Mucosa of descending colon (tissue), 3 donors: ENCODE measurements around the gene E4F1. TPM values are rescaled to one million over a fixed set of nuclear protein-coding genes. Genes with fewer than 3 reads are reported as not detected.
"Not testable (repeated sequence)": the region's sequence is repeated elsewhere in the genome, so short reads cannot be mapped to it uniquely, and the experiment has no call there.

Experiments used
- ATAC-seq: fragments of 200-7000 bp; cut with Tn5 transposase; one replicate; pipeline ENCODE4 v1.9.1; 2020; ENCODE audit warnings: mild to moderate bottlenecking, moderate library complexity
- DNase-seq, 3 donors: peaks; one replicate each; pipeline ENCODE4 v3.0.0-alpha.2; 2020
- H3K36me3 ChIP-seq: fragments of 200-600 bp; one replicate; pipeline ENCODE4 v1.8.0; 2021; ENCODE audit warnings: low read depth, mild to moderate bottlenecking
- H3K4me1 ChIP-seq: fragments of 200-600 bp; one replicate; pipeline ENCODE4 v1.8.0; 2021; ENCODE audit warnings: low read depth, mild to moderate bottlenecking
- H3K4me3 ChIP-seq: fragments of 200-600 bp; one replicate; pipeline ENCODE4 v1.8.0; 2021; ENCODE audit warnings: mild to moderate bottlenecking
- H3K9me3 ChIP-seq: fragments of 200-600 bp; one replicate; pipeline ENCODE4 v1.8.0; 2021; ENCODE audit warnings: mild to moderate bottlenecking
- CTCF ChIP-seq: fragments of 200-600 bp; IDR thresholded peaks from one replicate; pipeline ENCODE4 v1.8.0; 2022; ENCODE audit warnings: antibody characterized with exemption, mild to moderate bottlenecking
- intact Hi-C, 2 donors: fragments of 100-400 bp; cut with DNase I in 1 of 2; cut with micrococcal nuclease in 1 of 2; formaldehyde crosslinking; loops; one replicate each; pipeline versions ENCODE4 v1.11.0 to v1.11.1; 2022; cut with DNase I, micrococcal nuclease
- total RNA-seq, 3 donors: library from RNA; stranded (reverse); fragmentation: NEBNext Ultra II Directional in 2 of 3; extraction: Animal tissue kit (Norgen Biotek cat#: 25700) in 2 of 3; gene quantifications; one replicate each; pipeline versions ENCODE4 v1.2.1 to v1.2.4, GENCODE V29; 2021 to 2023
- donor health status: DM: no; HTN: no; CAD: no; lungs with moderate emphysema.
- donor health status: DM: no; HTN: no; CAD: no.
- donor health status: DM: no; HTN: yes; CAD: no.

Gene E4F1
- total RNA-seq, 3 donors from 2014 or later: 23.5 to 28.3 (median 24.2) TPM

DNA sequence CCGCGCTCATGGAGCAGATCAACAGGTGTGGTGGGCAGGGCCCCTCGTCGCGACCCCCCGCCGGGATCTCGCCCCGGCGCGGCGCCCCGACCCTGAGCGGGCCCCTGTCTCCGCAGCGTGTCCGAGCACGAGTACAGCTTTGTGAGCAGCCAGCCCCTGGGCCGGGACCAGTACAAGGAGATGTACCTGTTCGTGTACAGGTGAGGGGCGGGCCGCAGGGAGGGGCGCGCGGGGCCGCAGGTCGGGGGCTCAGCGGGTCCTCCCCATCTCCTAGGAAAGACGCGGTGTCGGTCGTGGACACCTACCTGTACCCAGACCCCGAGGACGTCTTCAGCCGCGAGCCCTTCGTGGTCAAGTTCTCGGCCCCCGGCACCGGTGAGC is 13.7 kb downstream of the E4F1 start:
- Histone ChIP-seq H3K9me3 (no peaks in the 10 kb centered on the region), H3K36me3 (peaks cover 3% of the 10 kb centered on the region), H3K4me1 (peaks cover 22% of the 10 kb centered on the region), H3K4me3 (no peak overlapping the region)
- intact Hi-C loops: no loop called here
- DNase-seq (no peak), ATAC-seq (no peak)
- no peak for TF ChIP-seq CTCF

DNA sequence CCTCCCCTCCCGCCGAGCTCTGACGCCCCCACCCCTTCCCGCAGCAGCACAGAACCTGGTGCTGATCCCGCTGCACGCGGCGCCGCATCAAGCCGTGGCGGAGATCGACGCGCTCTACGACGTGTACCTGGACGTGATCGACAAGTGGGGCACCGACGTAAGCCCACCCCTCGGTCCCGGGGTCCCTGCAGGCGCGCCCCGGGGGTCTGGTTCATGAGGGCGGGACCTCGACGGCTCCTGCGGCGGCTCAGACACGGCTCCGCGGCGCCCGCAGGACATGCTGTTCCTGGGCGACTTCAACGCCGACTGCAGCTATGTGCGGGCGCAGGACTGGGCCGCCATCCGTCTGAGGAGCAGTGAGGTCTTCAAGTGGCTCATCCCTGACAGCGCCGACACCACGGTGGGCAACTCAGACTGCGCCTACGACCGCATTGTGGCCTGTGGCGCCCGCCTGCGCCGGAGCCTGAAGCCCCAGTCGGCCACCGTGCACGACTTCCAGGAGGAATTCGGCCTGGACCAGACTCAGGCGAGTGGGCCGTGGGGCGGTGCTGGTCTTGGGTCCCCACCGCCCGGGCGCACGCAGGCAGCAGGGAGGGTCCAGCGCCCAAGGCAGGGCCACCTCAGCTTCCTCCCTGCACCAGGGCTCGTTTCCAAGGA is 14.2 kb downstream of the E4F1 start:
- peak; percentile 30 for ATAC-seq
- peak in 1 of 3 donors; percentile 48 for DNase-seq
- intact Hi-C loops: no loop called here

GRCh38 chr16:2238150-2238837 is 14.9 kb downstream of the E4F1 start:
- Histone ChIP-seq H3K9me3 (no peaks in the 10 kb centered on the region), H3K4me1 (peaks cover 22% of the 10 kb centered on the region), H3K36me3 (no peaks in the 10 kb centered on the region), H3K4me3 (no peak overlapping the region)
- no peak for TF ChIP-seq CTCF
- DNase-seq (no peak), ATAC-seq (peak; percentile 33)
- intact Hi-C loops: no loop called here

More for the DNA sequence above, 14.2 kb downstream of the E4F1 start:
- TF ChIP-seq CTCF: no peak
- no peak overlapping the region for H3K4me3 ChIP-seq
- H3K4me1 ChIP-seq: peaks cover 22% of the 10 kb centered on the region
- no peaks in the 10 kb centered on the region for H3K36me3 ChIP-seq
- H3K9me3 ChIP-seq: no peaks in the 10 kb centered on the region

GRCh38 chr16:2238838-2239675 is 15.7 kb downstream of the E4F1 start:
- no peaks in the 10 kb centered on the region for H3K9me3 ChIP-seq
- H3K4me1 ChIP-seq: peaks cover 22% of the 10 kb centered on the region
- intact Hi-C loops: no loop called here
- TF ChIP-seq CTCF: no peak
- DNase-seq (peak in 1 of 3 donors; percentile 54), ATAC-seq (peak; percentile 50)
- no peak overlapping the region for H3K4me3 ChIP-seq
- H3K36me3 ChIP-seq: no peaks in the 10 kb centered on the region

- H3K4me3 ChIP-seq: not testable (repeated sequence)
Observed at GRCh38 chr16:2240331-2240730, 16.9 kb downstream of the E4F1 start.

DNA sequence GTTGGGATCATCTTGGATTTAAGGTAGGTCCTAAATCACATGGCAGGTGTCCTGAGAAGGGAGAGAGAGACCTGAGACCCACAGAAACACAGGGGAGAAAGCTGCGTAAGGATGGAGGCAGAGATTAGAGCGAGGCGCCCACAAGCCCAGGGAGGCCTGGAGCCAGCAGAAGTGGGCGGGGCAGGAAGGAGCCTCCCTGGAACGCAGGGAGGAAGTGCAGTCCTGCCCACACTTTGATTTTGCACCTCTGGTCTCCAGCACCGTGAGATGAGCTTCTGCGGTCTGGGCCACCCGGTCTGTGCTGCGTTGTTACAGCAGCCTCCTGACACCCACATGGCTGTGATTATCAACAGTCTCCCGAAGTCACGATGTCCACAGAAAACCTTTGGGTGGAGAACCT is 19.2 kb downstream of the E4F1 start:
- Histone ChIP-seq H3K4me1 (peaks cover 3% of the 10 kb centered on the region), H3K4me3 (no peak overlapping the region), H3K36me3 (peaks cover 3% of the 10 kb centered on the region), H3K9me3 (no peaks in the 10 kb centered on the region)
- no peak for TF ChIP-seq CTCF
- intact Hi-C loops: no loop called here
- DNase-seq (no peak), ATAC-seq (no peak)

More at GRCh38 chr16:2240331-2240730, 16.9 kb downstream of the E4F1 start:
- ATAC-seq, H3K36me3 ChIP-seq, intact Hi-C loops, DNase-seq, H3K9me3 ChIP-seq: not testable (repeated sequence)
- H3K4me1 ChIP-seq: peaks cover 22% of the 10 kb centered on the region
